Fibroblast of skin of right biceps (primary cell): Measurements from ENCODE around the gene FAM241B.

ENCODE experiments used
- DNase-seq: peaks from one replicate; pipeline ENCODE4 v3.0.0-alpha.2; 2013

FAM241B gene

DNA sequence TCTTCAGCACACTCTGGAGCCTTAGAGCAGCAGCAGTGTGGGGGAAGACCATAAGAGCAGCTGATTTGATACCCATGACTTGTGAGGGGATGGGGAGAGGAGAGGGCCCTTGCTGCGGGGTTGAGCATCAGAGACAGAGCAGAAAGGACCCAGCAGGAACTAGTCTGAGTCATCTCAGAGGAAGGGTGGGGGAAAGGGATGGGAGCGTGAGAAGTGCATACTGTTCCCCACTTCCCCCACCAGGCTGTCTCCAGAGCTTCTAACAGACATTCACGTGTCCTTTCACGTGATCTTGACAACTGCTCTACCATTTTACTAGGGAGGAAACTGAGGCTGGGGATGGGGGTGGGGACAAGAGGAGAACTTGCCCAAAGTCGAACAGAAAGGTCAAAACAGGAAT lies 38.7 kb downstream of the FAM241B start:
- DNase-seq: no peak

DNA sequence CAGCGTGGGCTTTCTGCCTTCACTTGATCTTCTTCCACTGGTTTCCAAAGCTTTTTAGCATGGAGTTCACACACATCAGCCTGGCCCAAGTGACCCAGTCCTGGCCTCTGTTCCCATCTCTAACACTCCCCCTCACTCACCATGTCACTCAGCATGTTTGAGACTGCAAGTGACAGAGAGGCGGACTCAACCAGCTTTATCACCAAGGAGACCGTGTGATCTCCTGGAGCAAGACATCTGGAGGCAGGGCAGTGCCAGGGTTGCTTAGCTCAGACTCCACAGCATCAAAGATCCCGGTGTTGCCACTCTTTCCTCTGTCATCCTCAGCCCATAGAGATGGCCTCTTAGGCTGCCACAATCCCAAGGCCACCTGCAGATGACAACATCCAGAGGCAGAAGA lies 39.4 kb downstream of the FAM241B start:
- DNase-seq: no peak

DNA sequence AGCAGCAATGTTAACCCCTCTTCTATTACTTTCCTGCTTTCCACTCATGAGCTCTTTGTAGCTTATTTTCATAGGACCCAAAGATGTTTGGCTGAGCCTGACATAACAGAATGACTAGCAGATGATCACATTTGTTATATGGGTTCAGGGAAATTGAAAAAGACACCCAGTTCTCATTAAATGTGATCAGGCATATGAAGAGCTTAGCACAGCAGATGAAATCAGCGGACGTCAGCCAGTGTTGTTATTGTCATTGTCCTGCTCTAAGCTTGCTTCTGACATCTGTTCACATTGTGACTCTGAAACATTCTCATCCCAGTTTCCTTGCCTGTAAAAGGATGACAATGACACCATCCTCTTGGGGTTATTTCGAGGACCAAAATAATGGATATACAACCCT lies 43.5 kb downstream of the FAM241B start:
- DNase-seq: no peak

- DNase-seq: no peak
Observed at GRCh38 chr10:69674786-69675185, 44.7 kb downstream of the FAM241B start.

- DNase-seq: no peak
Observed at GRCh38 chr10:69676301-69676700, 46.3 kb downstream of the FAM241B start.

DNA sequence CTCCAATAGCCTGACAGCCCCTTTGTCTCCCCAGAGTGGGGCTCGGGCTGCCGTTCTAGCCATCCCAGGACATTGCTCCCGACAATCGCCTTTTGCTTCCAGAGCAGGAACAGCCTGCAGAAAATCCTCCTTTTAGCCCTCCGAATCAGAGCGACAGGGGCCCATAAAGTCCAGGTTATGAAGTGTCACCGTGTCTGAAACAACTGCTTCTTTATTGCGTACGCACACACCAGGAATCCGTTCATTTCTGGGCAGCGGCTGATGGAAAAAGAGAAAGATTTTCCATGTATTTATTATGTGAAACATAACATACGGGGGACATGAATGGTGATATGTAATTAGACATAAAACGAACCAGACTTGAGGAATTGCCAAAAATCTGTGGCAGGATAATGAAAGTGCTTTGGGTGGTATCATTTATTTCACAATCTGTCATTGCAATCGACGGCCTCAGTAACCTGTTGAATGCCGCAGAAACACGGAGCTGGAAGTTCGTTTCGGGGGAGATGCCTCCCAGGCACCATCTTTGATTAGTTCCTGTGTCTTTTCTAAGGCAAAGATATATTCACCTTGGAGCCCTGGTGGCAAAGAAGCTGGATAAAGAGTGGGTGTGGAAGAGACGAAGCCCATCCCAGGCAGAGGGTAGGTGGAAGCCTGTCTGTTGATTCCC lies 48.1 kb downstream of the FAM241B start:
- no peak for DNase-seq

GRCh38 chr10:69679736-69680135 lies 49.7 kb downstream of the FAM241B start:
- DNase-seq: no peak

GRCh38 chr10:69680610-69681009 lies 50.6 kb downstream of the FAM241B start:
- DNase-seq: no peak

GRCh38 chr10:69681436-69681835 lies 51.4 kb downstream of the FAM241B start:
- DNase-seq: no peak

DNA sequence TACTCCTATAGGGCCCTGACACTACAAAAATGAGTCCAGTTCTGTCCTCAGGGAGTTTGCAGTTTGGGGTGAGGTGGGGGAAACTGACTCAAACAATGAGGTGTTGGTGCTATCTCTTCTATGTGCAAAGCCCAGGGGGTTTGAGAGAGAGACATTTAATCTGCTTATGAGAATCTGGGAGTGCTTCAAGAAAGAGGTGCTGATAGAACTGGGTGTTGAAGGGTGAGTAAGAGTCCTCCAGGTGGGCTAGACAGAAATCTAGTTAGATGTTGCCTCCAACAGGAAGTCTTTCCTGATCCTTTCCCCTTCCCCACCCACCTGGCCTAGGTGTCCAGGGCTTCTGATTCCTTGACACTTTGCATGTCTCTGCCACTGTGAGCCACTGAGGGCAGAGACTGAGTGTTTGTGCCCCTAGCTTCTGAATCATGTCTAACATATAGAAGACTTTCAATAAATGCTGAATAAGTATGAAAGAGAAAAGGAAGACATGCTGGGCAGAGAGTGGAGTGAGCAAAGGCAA lies 53.0 kb downstream of the FAM241B start:
- DNase-seq: no peak
